TTC549 (cell line): ENCODE results near the gene IL6ST.

ENCODE experiments used
- FAIRE-seq: peaks from 2 replicates; lab custom pipeline; 2012; peaks lifted over from hg19 to GRCh38; lab: Jason Lieb, UNC

Gene IL6ST

DNA sequence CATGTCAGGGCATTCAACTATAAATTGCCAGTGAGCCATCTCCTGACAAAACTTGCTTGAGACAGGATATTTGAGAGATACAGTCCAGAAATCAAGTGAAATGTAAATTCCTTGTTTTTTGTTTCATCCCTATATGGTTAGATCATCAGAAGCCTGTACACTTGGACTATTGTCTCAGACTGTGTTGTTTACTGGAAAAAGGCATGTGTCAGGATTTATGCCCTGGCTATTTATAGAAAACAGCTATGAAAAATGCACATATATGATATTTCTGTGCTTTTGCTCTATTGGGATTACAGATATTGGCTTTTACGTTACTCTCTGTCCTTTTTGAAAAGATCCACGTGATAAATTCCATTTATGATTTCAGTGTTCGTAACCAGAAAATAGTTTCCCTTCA is 99.4 kb downstream of the IL6ST start:
- no peak for FAIRE-seq

- FAIRE-seq: no peak
Measured at GRCh38 chr5:55894135-55894534, 100.6 kb downstream of the IL6ST start.

DNA sequence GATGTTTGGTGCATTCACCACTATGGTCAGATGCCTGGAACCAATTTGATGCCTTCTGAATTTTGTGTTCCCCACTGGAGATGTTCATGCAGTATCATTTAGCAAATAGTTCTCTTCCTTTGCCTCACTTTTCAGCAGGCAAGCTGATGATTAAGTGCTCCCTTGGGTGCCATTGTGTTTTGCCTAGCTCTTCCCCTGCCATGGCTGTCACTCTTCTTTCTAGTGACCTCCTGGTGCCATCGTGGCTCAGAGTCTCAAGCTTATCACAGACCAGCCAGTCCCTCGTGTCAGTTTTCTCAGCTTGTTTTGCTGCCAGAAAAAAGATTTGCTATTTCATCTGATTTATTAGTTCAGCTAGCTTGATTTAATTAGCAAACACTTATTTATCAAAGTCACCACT is 102.3 kb downstream of the IL6ST start:
- FAIRE-seq: no peak

DNA sequence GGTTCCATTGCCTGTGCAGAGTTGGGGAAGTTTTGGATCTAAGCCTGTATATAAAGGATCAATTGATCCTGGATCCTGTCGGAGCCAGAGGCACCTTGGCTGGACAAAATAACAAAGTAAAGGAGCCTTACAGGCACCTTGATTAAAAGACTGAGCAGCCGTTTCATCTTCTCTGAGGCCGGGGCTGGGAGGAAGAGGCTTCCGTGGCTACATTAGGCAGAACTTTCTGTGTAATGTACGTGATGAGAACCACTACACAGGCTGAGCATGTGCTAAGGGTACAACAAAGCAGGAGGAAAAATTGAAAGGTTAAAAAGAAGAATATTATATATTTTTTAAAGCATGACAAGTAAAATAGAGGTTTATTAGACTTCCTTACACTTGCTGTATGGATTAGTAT is 106.6 kb downstream of the IL6ST start:
- no peak for FAIRE-seq

GRCh38 chr5:55885359-55885758 is 109.4 kb downstream of the IL6ST start:
- no peak for FAIRE-seq
